NCI-H1105 (cell line): ENCODE results near the gene SNAP25.

ENCODE experiments used
- DNase-seq: peaks from one replicate; lab custom pipeline; 2025; lab: John Stamatoyannopoulos, UW

The SNAP25 gene

DNA sequence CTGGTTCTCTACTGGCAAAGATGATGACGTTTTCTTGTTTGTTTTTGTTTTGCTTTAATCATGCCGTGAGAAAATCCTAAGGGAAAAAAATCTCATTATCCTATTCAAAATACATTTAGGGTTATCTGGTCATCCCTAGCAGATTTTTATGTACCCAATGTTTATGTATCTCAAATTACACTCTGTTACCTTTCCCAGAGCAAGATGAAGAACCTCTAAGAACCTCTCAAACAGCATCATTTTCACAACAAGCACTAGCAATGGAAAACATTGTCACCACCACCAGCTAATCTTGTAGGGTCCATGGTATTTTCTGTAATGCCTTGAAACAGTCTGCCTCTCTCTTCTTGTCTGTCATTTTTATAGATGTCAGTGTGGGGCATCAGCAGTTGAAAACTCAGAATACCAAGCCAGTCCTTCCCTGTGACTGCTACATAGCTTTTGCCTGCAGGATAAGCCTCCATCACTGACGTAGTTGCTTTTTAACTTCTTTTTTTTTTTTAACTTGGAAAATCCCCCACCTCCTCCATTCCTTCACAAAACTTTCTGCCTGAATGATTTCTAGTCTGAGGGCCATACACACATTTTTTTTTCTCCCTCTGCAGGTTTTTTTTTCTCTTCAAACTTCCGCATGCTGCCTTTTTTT lies 2.4 kb upstream of the SNAP25 start:
- DNase-seq: no peak

DNA sequence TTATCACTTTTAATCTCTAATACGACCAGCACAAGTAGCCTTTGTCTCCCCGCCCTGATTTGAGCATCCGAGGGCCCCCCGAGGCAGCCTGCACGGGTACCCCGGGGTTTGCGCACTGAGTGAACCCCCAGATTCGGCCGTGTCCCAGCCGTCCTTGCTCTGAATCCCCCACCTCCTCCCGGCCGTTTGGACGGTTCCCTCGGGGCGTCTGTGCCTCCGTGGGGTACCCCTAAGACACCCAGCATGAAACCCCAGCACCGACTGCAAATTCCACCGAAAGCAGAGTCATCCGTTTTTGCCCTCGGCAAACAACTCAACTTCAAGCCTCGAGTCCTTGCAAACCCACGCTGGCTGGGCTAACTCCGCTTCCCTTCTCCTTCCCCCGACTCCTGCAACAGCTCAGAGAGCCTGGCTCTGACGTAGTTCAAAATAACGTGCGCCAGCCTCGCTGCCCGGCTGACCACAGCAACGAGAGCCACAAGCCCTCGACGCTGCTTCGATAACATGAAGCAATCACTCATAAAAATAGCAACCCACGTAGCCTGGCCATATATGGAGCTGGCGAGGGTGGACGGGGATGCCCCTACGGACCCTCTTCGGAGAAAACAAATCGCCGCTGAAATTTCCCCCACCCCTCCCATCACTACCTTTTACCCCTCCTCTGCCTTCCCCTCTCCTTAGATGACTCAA lies 764 bp upstream of the SNAP25 start:
- DNase-seq: peak; percentile 70

DNA sequence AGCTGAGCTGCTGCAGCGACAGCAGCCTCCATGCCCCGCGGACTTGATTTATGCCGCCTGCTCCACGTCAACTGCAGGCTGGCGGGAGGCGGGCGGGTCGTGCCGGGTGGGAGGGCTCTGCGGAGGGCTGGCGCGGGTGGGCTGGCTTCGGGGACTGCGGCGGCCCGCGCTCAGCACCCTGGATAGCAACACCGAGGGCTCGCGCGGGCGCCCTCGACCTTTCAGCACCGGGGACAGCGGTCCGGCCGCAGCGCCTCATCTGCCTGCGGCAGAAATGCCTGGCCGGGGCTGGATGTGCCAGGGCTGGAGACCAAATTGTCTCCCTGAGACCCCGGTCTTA lies 792 bp downstream of the SNAP25 start:
- DNase-seq: peak; percentile 80

DNA sequence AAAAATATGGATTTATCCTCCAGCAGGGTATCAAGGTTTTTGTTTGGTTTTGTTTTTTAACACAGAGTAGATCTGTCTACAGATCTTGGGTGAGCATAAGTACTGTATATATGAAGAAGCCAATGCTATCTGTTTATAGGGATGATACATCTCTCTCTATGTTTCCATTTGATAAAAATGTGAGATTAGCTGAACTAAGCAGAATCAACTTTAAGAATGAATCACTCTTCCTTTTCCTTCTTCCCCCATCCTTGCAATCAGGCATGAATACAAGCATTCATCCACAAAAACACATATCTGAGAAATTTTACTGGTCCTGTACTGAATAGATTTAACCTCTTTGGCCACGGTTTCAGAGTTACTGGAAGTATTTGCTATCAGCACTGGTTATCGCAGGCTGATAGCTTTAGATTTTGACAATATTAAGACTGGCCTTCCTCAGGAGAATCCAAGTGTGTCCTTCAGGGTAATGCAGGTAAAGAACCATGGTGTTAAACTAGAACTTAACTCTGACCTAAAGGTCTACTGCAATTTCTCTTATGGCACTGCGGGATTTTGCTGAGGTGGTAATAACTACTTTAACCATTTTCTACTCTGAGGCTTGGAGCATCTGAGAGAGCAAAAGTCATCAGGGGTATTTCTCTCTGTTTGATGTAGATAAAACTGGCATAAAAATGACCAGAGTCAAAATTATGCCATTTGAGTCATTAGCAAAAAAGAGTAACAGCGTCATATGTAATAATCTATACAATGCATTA lies 1.5 kb downstream of the SNAP25 start:
- no peak for DNase-seq

DNA sequence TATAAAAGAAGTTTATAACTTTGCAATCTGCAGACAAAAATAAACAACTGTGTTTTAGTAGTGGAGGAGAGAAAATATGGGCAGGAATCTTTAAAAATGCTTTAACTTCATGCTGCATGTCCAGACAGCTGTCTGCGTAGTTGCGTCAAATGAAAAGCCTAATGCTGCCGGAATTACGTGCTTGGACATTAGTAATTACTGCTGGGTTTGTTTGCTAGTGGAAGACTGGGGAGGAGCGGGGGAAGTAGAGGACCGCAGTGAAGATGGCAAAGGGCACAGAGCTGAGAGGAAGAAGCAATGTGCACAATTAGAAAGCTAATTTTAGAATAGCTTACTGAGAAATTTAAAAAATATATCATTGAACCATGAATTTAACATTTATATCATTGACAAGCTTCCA lies 2.4 kb downstream of the SNAP25 start:
- DNase-seq: no peak

DNA sequence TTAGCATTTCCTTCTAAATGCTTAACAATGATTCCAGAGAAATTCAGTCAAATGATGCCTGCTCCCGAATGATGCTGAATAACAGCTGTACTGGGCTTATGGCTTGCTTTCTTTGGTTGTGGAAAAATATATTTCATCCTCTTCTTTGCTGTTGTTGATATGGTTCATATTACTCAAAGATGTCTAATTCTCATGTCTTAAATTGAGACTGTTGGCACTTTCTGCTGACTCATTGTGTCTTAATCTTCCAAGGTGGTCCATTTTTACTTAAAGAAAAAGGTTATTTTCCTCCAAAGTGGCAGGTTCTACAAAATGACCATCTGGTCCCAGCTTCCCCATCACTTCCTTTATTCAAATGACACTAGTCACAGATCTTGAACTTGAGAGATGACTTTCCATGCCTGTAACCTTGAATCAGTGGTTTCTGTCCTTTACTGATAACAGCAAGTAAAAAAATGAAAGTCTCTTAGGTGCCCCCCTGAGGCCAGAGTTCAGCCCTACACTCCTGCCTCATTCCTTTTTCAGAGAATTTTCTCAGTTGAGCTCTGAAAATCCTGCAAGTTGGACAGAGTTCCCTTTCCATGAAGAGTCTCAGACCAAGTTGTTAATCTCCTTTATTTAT lies 6.9 kb downstream of the SNAP25 start:
- peak; percentile 11 for DNase-seq

DNA sequence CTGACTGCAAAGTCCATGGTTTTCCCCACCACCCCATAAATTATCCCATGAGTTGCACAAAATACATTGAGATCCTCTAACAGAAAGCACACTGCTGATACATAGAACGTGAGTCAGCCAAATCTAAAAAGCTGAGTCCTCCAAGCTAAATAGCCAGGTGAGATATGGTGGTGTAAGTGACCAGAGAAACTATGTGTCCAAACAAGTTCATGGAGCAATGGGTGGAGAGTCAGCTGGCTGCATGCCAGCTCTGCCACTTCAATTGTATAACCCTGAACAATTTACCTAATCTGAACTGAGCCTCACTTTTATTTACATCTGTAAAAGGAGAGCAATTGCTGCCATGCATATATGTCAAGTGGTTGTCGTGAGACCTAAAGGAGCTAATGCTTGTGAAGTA lies 9.7 kb downstream of the SNAP25 start:
- DNase-seq: peak; percentile 73

DNA sequence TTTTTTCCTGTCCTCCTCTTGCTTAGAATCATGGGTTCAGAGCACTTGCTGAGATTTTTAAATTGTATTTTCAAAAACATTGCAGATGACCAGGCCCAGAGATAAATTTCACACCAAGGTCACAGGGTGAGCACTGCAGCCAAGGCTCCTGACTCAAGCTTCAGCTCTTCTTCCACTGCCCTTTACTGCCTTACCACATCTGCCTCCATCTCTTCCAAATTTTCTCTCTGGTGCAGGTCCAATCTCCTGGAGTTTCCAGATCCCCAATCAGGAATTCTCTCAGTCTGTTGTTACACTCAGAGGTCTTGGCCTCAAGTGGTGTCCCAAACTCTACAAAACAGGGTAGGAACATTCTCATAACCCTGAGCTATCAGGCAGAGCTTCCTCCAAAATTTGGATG lies 12.7 kb downstream of the SNAP25 start:
- no peak for DNase-seq

DNA sequence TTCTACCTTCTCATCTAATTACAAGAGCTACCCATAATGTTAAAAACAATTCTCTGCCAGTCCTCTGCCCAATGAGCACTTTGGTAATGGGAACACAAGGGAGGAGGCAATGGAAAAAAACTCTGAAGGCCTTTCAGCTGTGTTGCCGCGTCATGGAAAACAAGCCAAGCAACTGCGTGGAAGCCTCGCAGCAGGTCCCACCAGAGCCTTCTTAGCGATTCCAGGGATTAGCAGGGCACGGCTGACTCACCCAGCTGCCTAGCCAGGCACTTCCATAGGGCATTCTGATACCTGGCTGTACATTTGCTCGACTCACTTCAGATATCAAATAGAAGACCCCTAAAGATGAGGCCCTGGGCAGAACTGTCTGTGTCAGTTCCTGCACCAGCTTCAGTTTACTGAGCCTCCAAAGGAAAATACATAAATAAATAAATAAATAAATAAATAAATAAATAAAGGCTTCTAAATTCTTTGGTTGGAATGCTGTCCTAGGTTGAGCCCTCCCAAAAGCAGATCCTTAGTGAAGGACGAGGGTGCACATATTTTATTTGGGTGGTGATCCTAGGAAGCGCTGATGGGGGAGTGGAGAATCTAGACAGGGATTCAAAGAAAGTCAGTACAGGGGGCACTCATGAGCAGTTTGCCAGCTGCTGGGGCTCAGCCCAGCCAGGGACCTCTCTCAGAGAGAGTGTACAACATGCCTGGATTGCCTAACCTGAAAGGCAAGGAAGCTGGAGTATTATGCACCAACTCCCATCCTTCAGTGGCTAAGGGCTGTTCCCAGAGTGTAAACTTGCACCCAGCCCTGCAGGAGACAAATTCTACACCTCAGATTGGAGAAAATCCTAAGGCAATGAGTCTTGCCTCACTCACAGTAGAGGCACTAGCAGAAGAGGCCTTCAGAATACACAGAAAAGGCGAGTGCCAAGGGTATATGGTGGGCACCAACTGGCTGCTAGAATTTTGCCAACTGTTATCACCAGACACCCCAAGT lies 18.2 kb downstream of the SNAP25 start:
- no peak for DNase-seq

DNA sequence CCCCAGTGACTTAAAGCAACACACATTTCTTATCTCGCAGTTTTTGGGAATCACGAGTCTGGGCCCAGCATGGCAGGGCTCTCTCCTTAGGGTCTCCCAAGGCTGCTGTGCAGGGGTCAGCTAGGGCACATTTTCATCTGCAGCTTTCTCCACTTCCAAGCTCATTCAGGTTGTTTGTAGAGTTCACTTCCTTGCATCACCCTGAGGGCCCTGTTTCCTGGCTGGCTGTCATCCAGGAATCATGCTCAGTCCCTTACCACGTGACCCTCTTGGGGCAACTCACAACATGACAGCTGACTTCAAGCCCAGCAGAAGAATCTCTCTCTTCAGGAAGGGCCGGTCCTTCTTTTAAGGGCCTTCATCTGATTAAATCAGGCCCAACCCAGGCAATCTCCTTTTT lies 21.3 kb downstream of the SNAP25 start:
- peak; percentile 75 for DNase-seq

DNA sequence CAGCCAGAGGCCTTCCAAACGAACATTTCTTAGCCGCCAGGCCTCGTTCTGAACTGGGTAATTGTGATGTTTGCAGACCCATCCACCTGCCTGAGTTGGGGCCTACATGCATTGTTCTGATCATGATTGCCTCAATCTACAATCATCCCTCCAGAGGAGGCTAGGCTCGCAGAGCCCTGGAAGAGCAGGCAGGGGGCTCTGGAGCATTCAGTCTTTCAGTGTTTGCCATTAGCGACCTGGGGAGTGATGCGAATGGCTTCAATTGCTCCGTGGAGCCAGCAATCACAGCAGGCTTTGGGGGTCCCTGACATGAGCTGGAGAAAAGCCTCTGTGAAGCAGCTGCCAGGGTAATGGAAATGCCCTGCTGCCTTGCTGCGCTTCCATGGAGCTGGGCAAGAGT lies 22.0 kb downstream of the SNAP25 start:
- DNase-seq: no peak

DNA sequence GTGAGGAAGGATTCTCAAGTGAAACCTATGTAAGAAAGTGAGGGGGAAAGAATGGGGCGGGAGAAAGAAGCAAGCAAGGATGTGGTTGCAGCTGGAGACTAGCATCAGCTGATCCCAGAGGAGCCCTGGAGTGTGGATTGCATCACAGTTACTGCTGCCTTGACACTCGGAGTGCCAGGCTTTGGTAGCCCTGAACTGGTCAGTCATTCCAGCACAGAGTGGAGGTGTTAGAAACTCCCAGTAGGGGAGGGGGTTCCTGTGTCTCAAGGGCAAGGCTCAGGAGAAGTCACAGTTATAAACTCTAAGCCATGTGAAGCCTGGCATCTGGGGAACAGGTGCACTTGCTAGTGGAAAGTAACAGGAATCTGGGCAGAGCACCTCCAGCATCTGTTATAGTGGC lies 23.5 kb downstream of the SNAP25 start:
- no peak for DNase-seq

DNA sequence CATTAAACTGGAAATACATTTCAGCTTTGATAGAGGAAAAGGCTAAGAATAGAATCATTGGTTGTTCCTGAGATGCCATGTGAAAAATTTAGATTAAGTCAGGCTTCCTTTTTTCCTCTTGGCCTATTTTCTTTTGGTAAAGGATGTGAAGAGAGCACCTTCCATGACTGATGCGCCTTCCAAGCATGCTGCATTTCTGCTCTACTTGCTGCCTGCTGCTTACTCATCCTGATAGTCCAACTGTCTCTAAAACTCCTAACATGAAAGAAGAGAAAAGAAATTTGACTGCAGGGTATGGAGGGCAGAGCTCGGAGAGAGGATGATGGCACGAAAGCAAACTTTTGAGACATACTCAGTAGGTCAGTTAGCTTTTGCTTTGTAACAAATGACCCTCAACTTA lies 28.8 kb downstream of the SNAP25 start:
- no peak for DNase-seq

DNA sequence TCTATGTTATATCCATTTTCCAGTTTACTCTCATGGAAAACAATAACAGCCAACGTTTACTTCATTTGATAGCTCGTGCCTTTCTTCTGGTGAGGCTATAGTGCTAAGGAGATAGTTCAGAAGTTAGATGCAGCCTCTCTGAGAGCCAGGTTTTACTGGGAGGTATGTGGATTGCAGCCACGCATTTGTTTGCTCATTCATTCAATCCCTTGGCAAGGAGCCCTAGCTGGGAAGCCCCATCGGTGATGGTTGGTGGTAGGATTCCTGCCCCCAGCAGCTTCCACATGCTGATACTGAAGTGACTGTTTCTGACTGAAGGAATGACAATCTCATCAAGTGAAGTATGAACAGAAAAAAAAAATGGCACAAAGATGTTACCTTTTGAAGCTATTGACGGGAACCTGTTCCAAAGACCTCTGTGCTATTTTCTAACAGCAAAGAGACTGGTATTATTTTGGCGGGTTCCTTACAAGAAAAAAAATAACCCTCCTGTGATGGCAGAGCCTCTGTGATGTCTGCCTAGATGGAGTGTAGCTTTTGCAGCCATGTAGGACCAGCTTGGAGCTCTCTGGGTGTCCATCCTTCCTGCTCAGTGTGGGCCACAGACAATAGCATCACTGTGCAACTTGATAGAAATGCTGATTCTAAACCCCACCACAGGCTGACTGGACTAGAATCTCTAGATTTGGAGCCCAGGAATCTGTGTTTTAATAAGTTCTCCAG lies 30.6 kb downstream of the SNAP25 start:
- no peak for DNase-seq

DNA sequence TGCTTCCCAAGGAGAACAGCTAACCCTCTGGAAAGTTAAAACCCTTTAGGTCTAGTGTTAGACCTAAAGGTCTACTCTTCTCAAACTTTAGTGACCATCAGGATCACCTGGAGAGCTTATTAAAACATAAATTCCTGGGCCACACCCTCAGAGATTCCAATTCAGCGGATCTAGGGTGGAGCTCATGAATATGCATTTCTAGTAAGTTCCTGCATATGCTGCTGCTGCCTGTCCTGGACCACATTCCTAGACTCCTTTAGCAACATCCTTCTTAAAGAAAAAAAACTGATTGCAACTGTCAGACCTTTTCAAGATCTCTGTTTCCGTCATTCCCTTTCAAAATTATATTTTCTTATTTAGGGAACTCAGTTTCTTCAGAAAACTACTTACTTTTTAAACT lies 31.2 kb downstream of the SNAP25 start:
- DNase-seq: no peak

DNA sequence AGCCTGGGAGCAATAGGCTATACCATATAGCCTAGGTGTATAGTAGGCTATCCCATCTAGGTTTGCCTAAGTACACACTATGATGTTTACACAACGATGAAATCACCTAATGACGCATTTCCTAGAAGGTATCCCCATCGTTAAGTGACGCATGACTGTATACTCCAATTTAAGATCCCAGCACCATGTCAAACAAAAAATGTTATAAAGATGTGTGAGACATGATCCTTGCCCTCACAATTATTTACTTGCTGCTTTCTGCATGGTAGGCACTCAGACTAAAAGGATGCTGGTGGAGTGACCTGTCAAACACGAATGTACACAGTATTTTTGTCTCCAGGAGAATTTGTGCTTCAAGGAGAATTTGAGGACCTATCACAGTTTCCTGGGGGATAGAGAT lies 32.3 kb downstream of the SNAP25 start:
- no peak for DNase-seq

DNA sequence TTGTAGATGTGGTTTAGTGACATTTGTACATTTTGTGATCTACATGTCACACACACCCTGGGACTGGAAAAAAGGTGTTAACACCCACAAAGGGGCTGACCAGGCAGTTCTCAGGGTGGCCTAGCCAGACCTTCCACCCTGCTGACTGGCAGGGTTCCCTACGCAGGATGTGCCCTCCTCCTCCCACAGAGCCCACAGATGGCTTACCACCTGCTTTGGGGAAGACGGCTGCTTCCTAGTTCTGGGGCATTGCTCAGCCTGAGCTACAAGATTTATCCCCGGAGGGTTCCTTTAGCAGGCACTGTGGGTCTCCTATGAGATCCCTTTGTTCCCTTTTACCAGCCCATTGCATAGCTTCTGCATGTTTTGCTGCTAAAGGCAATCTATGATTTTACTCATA lies 35.1 kb downstream of the SNAP25 start:
- no peak for DNase-seq

DNA sequence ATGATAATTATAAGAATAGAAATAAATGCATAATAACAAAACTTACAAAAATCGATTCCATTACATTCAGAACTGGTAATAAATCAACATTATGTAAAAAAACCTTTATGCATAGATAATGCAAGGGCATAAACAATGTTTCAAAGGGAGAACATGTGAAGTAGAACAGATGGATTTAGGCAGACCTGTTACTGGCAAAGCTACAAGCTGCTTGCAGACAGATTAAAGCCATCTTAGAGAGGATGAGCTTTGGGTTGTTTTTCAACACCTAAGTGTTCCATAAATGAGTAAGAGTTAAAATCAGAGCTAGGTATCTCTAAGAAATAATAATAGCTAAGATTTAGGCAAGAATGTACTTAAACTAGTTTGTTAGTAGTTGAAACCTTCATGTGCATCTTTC lies 37.2 kb downstream of the SNAP25 start:
- no peak for DNase-seq

DNA sequence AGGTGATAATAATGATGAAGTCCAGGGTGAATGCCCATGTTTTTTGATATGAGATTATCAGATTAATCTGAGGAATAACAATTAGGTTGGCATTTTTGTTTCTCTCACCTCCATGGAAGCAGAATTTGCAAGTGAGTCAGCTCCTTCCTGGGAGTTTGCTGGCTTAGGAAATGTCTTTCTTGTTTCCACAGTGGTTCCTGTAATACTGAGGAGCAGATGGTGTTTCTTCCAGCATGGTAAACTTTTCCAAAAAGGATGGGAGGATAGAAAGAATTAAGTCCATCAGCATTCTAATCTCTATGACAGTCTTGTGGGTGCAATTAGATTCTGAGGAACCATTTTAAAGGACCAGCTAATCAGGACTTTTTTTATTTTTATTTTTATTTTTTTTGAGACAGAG lies 40.5 kb downstream of the SNAP25 start:
- DNase-seq: no peak

DNA sequence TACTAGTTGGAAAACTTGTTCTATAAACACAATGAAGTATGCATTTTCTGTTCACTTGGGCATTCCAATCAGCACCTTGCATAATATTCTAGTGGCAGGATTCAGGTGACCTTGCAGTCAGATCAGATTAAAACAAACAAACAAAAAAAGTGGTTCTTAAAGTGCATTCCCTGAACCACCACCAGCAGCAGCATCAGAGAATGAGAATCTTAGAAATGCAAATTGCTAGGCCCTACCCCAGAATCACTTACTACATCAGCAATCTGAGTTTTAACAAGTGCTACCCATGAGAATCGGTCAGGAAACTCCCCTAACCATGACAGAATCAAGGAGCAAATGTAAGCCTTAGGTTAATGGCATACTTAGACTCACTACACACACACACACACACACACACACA lies 41.7 kb downstream of the SNAP25 start:
- DNase-seq: no peak

DNA sequence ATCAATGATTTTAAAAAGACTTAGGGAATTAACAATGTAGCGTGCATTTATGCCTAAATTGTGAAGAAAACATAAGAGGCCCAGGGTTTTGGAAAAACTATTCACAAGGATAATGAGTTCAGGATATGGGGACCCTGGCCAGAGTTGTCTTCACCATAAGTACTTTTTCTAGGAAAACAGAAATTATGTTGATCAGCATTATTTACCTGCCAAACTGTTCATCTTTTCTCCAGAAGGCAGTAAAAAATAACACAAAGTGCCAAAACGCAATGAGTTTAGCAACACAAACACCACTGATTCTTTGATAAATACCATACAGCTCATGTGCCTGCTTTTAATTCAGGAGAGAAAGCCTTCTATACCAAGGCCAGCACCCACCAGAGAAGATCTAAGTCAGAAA lies 43.1 kb downstream of the SNAP25 start:
- no peak for DNase-seq
